A549 (cell line): ENCODE measurements around the gene MRPL42.

Experiments
- BCL3 ChIP-seq: fragments of >200 bp; sonication (Bioruptor Twin); formaldehyde crosslinking; IDR thresholded peaks from 3 replicates; pipeline ENCODE4 v1.6.1; 2016
- CHD2 ChIP-seq: fragments of 150-350 bp; IDR thresholded peaks from 2 replicates; pipeline ENCODE4 v1.6.1; 2014; ENCODE audit warnings: low read length; ENCODE audit not compliant: partially characterized antibody
- EP300 ChIP-seq, 2 experiments: fragments of >200 bp; sonication (Bioruptor Twin); formaldehyde crosslinking; IDR thresholded peaks; 2 replicates in 1 of 2; 3 replicates in 1 of 2; pipeline ENCODE4 v1.6.1; 2016 to 2017
- HOXA7 ChIP-seq: fragments of 250-450 bp; sonication (Bioruptor Pico); IDR thresholded peaks from 2 replicates; pipeline ENCODE4 v1.5.0; 2020; ENCODE audit warnings: mild to moderate bottlenecking, moderate library complexity
- MAZ ChIP-seq: fragments of 150-350 bp; IDR thresholded peaks from 2 replicates; pipeline ENCODE4 v1.6.1; 2014; ENCODE audit warnings: antibody characterized with exemption, low read depth, low read length, borderline replicate concordance
- MYC ChIP-seq: IDR thresholded peaks from 2 replicates; pipeline ENCODE4 v1.6.1; 2012; ENCODE audit warnings: mild to moderate bottlenecking, inconsistent platforms, low read length, improper control_type of control experiment, borderline replicate concordance
- POLR2A ChIP-seq: IDR thresholded peaks from 2 replicates; pipeline ENCODE4 v1.6.1; 2012; ENCODE audit warnings: mild to moderate bottlenecking, low read length
- RARB ChIP-seq: fragments of 250-450 bp; sonication (Bioruptor Pico); IDR thresholded peaks from 2 replicates; pipeline ENCODE4 v1.8.0; 2021; ENCODE audit warnings: mild to moderate bottlenecking, moderate library complexity
- RNF2 ChIP-seq: fragments of 200-600 bp; sonication (generic); IDR thresholded peaks from 2 replicates; pipeline ENCODE4 v1.6.1; 2016; ENCODE audit warnings: low read depth, mild to moderate bottlenecking, antibody characterized with exemption, moderate library complexity, borderline replicate concordance
- TF ChIP-seq, protein P1 (sequence below): fragments of >200 bp; sonication (Bioruptor Twin); formaldehyde crosslinking; IDR thresholded peaks from 3 replicates; pipeline ENCODE4 v1.5.1; 2016

DNA sequence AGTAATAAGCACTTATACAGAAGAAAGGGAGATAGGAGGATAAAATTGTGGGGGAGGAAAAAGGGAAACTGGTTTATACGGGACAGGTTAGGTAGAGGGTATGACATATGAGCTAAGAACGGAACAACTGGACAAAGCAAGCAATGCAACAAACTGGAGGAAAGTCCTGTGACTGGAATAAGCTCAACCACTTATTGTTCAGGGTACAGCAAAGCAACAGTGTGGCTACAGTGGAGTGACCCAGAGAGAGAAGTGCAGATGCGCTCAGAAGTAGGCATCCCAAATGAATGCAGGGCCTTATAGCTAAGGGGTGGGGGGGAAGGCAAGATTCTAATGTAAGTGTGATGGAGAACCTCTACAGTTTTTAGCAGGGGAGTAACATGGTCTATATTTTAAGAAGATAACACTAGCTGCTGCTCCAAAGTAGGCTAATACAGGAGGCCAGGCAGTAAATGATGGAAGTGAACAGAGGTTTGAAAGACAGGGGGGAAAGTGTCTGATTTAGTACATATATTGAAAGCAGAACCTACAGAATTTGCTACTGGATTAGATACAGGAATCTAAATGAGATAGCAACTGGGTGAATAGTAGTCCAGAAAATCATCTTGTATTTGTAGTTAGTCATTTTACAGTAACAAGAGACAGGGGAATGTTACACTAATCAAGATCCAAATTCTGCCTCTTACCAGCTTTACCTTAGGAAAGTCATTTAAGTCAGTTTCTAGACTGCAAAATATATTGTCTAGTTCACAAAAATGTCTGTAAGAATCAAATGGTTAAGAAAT is 28.9 kb upstream of the MRPL42 start:
- TF ChIP-seq, protein P1, sequence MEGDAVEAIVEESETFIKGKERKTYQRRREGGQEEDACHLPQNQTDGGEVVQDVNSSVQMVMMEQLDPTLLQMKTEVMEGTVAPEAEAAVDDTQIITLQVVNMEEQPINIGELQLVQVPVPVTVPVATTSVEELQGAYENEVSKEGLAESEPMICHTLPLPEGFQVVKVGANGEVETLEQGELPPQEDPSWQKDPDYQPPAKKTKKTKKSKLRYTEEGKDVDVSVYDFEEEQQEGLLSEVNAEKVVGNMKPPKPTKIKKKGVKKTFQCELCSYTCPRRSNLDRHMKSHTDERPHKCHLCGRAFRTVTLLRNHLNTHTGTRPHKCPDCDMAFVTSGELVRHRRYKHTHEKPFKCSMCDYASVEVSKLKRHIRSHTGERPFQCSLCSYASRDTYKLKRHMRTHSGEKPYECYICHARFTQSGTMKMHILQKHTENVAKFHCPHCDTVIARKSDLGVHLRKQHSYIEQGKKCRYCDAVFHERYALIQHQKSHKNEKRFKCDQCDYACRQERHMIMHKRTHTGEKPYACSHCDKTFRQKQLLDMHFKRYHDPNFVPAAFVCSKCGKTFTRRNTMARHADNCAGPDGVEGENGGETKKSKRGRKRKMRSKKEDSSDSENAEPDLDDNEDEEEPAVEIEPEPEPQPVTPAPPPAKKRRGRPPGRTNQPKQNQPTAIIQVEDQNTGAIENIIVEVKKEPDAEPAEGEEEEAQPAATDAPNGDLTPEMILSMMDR, result no peak
- TF ChIP-seq HOXA7 (CRISPR knock-in tag), result no peak
- no peak for TF ChIP-seq BCL3
- no peak for TF ChIP-seq MAZ
- no peak for TF ChIP-seq RARB (CRISPR knock-in tag)
- no peak for TF ChIP-seq MYC
- TF ChIP-seq POLR2A, result no peak
- TF ChIP-seq EP300 (IDR thresholded peaks at IDR 0.05), result no peak
- no peak for TF ChIP-seq RNF2
- no peak for TF ChIP-seq CHD2
